GM21723 (cell line): Measurements from ENCODE around the gene SRBD1.
"Not testable (repeated sequence)": the region's sequence is repeated elsewhere in the genome, so short reads cannot be mapped to it uniquely, and the experiment has no call there.

Experiments
- ATAC-seq: cut with Tn5 transposase; IDR thresholded peaks from one replicate; pipeline ENCODE4 v1.9.1; 2021; ENCODE audit warnings: mild to moderate bottlenecking, moderate library complexity; ENCODE audit not compliant: unreplicated experiment

Gene SRBD1

DNA sequence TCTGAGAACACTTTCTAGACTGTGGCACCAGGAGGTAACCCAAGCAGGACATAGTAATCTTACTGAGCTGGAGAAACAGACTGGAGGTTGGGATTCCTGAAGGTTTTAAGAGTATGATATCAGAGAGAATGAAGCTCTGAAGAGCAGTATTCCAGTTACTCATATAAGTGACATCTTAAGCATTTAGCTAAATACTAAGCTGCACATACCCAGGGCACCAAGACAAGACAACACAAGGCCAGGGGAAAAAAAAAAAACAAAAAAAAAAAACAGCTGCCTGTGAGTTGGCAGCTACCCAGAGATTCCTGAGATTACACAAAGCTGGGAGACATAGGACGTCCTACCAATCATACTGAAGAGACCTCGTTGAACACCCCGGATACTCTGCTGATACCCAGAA is 175.8 kb downstream of the SRBD1 start:
- no peak for ATAC-seq

DNA sequence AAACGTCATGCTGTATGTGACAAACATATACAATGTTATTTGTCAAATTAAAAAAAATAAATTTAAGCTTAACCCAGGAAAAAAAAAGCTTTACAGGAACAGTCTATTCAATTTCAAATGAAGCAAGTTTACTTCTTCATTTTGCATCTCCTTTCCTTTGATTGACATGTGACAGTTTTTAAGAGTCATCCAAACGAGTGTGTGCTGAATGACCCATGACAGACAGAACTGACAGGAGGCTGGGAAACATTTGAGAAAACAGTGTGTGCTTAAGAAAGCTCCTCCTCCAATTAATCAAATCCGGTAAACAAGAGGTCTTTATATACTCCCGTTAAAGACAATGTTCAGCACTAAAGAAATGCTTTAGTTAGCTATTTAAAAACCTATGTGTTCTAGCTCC is 177.7 kb downstream of the SRBD1 start:
- ATAC-seq = no peak

DNA sequence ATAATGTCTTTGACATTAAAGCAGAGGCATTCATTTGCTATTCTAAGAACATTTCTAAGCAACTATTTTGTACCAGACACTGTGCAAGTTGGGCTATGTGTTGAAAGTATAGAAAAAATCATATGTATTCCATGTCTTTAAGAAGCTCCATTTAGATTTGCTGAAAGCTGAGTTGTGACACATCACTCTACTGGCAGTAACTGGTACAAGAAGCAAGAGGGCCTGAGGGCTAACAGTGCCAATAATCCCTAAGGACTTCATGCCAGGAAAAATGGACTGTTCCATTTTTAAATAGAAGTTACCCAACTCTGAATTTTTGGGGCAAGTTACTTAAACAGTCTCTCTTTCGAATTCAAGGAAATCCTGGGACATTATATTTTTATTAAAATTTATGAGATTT is 178.7 kb downstream of the SRBD1 start:
- no peak for ATAC-seq

DNA sequence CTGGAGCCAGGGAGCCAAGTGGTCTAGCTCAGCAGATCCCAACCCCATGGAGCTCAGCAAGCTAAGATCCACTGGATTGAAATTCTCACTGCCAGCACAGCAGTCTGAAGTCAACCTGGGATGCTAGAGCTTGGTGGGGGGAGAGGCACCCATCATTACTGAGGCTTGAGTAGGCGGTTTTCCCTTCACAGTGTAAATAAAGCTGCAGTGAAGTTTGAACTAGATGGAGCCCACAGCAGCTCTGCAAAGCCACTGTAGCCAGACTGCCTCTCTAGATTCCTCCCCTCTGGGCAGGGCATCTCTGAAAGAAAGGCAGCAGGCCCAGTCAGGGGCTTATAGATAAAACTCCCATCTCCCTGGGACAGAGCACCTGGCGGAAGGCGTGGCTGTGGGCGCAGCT is 185.0 kb downstream of the SRBD1 start:
- ATAC-seq = not testable (repeated sequence)

DNA sequence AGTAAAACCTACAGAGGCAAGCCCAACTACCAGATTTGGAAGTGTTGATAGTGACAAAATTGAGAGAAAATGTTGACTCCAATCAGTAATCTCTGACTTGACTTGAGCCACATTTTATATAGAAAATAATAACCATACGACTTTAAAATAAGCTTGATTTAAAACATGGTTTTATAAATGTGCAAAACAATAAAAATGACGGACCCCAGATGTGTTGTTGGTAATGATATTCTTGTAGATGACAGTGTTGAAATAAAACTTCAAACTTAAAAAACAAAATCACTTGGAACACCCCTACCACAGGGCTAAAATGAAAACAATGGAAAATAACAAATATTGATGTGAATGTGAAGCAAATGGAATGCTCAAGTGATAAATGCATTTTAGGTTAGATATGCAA is 188.1 kb downstream of the SRBD1 start:
- ATAC-seq = no peak

- ATAC-seq = no peak
Observed at GRCh38 chr2:45418532-45418931, 192.5 kb downstream of the SRBD1 start.

GRCh38 chr2:45415534-45416123 is 195.4 kb downstream of the SRBD1 start:
- no peak for ATAC-seq

DNA sequence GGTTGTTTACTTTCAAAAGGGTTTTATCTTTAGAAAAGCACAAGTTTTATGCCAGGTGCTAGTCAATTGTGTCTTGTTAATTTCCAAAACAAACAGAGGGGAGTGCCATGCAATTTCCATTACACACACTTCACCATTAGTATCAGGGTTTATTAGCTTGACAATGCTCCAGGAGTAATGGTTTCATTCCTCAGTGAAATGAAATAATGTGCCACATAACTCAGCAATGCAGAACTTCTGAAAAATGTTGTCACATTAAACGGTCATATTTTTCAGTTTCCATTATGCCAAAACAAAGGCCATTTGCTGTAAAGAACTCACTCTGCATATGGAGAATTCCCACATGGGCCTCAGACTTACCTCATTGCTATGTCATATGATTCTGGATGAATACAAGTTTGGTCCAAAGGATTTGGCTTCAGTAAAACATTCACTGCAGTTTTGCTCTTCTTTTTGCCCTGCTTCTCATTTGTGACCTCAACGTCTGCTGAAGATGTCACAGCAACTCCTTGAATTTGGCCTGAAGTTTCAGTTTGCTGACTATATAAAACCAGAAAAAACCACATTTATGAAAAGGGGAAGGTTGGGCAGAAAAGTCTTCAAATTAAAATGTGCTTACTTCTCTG is 198.2 kb downstream of the SRBD1 start:
- ATAC-seq = no peak

DNA sequence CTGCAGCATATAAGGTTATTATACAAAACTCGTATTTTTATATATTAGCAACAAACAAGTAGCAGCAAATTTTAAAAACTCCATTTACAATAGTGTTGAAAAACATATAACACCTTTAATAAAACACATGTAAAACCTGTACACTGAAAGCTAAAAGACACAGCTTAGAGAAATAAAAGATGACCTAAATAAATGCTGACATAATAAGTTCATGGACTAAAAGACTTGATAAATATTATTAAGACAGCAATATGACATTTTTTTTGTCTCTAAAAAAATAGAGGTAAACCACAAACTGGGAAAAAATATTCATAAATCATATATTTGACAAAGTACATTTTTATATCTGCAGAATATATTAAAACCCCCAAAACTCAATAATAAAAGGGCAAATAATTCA is 201.4 kb downstream of the SRBD1 start:
- no peak for ATAC-seq

GRCh38 chr2:45406621-45407020 is 204.4 kb downstream of the SRBD1 start:
- ATAC-seq = no peak

- ATAC-seq = no peak
Observed at GRCh38 chr2:45404807-45405297, 206.2 kb downstream of the SRBD1 start.

- ATAC-seq = no peak
Observed at GRCh38 chr2:45403036-45403435, 208.0 kb downstream of the SRBD1 start.

DNA sequence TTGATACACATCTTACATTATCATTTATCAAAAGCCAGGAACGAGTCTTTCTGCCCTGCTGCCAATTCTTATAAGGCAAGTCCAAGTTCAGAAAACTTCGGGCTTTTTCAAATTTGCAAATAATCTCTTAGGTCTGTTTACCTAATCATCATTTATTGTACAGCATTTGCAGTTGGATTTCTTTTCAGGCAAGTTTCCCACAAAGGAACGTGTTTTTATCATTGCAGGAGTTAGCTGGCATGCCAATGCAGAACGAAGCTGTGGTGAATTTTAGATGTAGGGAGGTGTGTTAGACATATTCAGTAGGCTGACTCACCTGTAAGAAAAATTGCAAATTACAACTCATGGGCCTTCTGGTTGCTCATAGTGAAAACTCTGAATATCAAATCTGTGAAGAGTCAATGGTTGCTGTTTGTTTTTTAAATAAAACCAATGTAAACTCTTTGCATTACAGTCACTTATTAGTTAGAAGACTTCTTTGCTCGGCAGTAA is 209.6 kb downstream of the SRBD1 start:
- no peak for ATAC-seq

DNA sequence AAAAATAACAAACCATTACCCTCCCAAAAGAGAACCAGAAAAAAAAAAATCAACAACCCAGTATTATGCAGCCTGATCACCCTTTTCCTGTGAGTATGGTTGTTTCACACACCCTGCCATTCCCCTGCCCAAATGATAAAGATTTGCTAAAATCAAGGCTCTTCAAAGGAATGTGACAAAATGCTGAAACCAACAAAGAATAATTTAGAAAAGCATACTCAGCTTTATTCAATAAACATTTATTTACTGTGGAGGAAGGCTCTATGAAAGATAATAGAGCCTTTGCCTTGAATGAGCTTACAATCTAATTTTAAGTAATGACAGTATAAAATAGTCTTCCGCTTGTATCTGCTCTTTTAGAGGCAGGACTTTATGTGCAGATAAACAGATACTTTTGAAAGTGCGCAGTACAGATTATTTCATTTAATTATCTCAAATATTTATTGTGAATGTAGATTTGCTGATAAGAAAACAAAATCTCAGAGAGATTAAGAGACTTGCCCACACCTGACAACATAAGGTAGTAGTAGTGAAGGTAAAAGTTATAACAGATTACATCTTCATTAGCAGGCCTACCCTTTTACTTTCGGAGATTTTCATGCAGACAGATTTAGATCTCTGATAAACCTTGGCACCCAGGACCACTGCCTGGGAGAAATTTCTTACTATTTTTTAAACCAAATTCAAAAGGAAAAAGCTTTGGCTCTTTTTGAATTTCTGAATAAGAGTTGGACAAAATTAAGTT is 211.9 kb downstream of the SRBD1 start:
- ATAC-seq = no peak

- no peak for ATAC-seq
Observed at GRCh38 chr2:45397292-45397691, 213.8 kb downstream of the SRBD1 start.

- ATAC-seq = no peak
Observed at GRCh38 chr2:45396671-45397070, 214.4 kb downstream of the SRBD1 start.

- ATAC-seq = no peak
Observed at GRCh38 chr2:45394842-45395241, 216.2 kb downstream of the SRBD1 start.

GRCh38 chr2:45394216-45394615 is 216.9 kb downstream of the SRBD1 start:
- ATAC-seq = no peak

DNA sequence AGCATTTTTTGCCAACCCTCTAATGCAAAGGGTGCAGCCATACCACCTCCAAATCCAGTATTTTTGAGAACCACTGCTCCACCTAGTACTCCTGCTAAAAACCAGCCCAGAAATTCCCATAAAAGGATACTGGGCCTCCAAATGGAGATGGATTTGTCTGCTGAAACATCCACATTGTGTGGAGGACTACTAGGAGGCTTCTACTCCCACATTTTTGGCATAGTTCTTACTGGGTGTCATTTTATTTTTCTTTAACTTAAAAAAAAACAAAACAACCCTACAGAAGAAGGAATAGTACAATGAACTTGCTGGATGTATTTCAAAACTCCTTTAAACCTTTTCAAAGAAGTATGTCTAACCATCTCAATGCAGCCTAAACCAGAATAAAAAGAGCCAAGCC is 219.2 kb downstream of the SRBD1 start:
- ATAC-seq = no peak

DNA sequence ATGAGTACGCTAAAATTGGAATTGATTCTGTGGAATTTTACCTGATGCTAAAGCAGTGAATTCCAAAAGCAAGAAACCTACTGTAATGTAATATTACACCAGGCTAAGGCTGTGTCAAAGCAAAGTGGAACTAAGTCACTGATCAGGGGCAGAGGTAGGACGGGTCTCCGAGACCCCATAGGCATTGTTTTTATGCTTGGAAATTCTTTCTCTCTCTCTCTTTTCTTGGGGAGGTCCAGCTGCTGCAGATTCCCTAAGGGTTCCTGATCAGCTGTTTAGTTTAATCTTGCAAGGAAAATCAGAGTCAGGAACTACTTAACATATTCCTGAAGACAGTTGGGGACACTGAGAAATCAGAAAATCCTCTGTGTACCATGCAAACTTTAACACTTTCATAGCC is 220.2 kb downstream of the SRBD1 start:
- ATAC-seq = no peak

- ATAC-seq = no peak
Observed at GRCh38 chr2:45390441-45390840, 220.6 kb downstream of the SRBD1 start.

DNA sequence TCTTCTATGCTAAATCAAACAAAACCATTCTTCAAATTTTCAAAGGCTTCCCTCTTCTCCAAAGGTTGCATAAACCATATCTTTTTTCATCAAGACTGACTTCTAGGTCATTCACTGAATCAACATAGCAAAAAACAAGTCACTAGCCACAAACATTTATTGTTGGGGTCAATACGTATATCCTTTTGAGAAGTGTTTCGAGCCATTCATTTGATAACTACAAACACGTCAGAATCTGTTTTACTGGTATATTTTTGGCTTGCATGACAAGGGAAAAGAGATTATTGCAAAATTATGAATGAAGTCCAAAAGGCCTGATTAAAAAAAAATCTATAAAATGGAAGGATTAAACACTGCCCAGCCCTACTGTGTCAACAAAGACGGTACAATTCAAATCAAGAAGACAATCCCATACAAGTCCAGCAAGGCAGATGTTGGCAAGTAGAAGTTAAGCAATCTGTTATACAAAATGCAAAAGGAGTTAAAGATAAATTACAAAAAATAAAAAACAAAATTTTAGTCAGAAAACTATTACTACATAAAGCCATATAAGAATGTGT is 222.4 kb downstream of the SRBD1 start:
- no peak for ATAC-seq
